HG03095 (cell line): ENCODE data around the gene KCNAB1.

ENCODE experiments used
- ATAC-seq: cut with Tn5 transposase; IDR thresholded peaks from one replicate; pipeline ENCODE4 v1.9.1; 2021; ENCODE audit warnings: moderate library complexity; ENCODE audit not compliant: unreplicated experiment

KCNAB1 gene

GRCh38 chr3:156395961-156396710, 275.8 kb downstream of the KCNAB1 start:
- no peak for ATAC-seq

GRCh38 chr3:156396851-156397250, 276.5 kb downstream of the KCNAB1 start:
- no peak for ATAC-seq

GRCh38 chr3:156397534-156397933, 277.2 kb downstream of the KCNAB1 start:
- ATAC-seq = no peak

- ATAC-seq = no peak
These were observed 279.7 kb downstream of the KCNAB1 start for GRCh38 chr3:156400062-156400461.

- no peak for ATAC-seq
These were observed 280.4 kb downstream of the KCNAB1 start for GRCh38 chr3:156400735-156401134.

- no peak for ATAC-seq
These were observed 283.8 kb downstream of the KCNAB1 start for GRCh38 chr3:156404217-156404616.

GRCh38 chr3:156406393-156406792, 286.0 kb downstream of the KCNAB1 start:
- ATAC-seq = no peak

- no peak for ATAC-seq
These were observed 287.3 kb downstream of the KCNAB1 start for GRCh38 chr3:156407617-156408225.

GRCh38 chr3:156409694-156410093, 289.3 kb downstream of the KCNAB1 start:
- no peak for ATAC-seq

GRCh38 chr3:156412600-156412999, 292.2 kb downstream of the KCNAB1 start:
- ATAC-seq = no peak

- no peak for ATAC-seq
These were observed 293.0 kb downstream of the KCNAB1 start for GRCh38 chr3:156413293-156413892.

- ATAC-seq = no peak
These were observed 296.6 kb downstream of the KCNAB1 start for GRCh38 chr3:156416846-156417558.

- no peak for ATAC-seq
These were observed 297.3 kb downstream of the KCNAB1 start for GRCh38 chr3:156417559-156418132.

- ATAC-seq = no peak
These were observed 298.1 kb downstream of the KCNAB1 start for GRCh38 chr3:156418428-156418827.

GRCh38 chr3:156421534-156421933, 301.2 kb downstream of the KCNAB1 start:
- no peak for ATAC-seq

GRCh38 chr3:156424758-156425157, 304.4 kb downstream of the KCNAB1 start:
- ATAC-seq = no peak

GRCh38 chr3:156425651-156426050, 305.3 kb downstream of the KCNAB1 start:
- ATAC-seq = no peak

GRCh38 chr3:156429125-156429524, 308.7 kb downstream of the KCNAB1 start:
- no peak for ATAC-seq

GRCh38 chr3:156431334-156432124, 311.2 kb downstream of the KCNAB1 start:
- ATAC-seq = no peak

- no peak for ATAC-seq
These were observed 312.2 kb downstream of the KCNAB1 start for GRCh38 chr3:156432563-156432962.
